Natural killer cell (primary cell): ENCODE measurements around the gene IP6K1. TPM values are rescaled to one million over a fixed set of nuclear protein-coding genes. Genes with fewer than 3 reads are reported as not detected.

Source experiments
- ATAC-seq, 3 donors: fragments of 150-1000 bp in 2 of 3; fragments of 200-7000 bp in 1 of 3; cut with Tn5 transposase; 1 replicate in 1 of 3; 2 replicates in 2 of 3; pipeline ENCODE4 v1.10.0; 2021; ENCODE audit warnings: mild to moderate bottlenecking in 2 of 3, moderate library complexity in 2 of 3
- DNase-seq, 2 donors: peaks; one replicate each; pipeline versions ENCODE4 v3.0.0 to v3.0.0-alpha.2; 2013 to 2021; ENCODE audit warnings: mixed read lengths in 1 of 2
- H3K27ac ChIP-seq: one replicate; pipeline ENCODE4 v1.5.1; 2013; ENCODE audit warnings: mild to moderate bottlenecking, low read length
- H3K27me3 ChIP-seq: one replicate; pipeline ENCODE4 v1.6.1; 2013; ENCODE audit warnings: low read length; ENCODE audit not compliant: control insufficient read depth, insufficient read depth
- H3K36me3 ChIP-seq: one replicate; pipeline ENCODE4 v1.6.1; 2013; ENCODE audit warnings: low read length; ENCODE audit not compliant: control insufficient read depth, insufficient read depth
- H3K4me1 ChIP-seq: one replicate; pipeline ENCODE4 v1.6.1; 2013; ENCODE audit warnings: low read length; ENCODE audit not compliant: control insufficient read depth, insufficient read depth
- H3K4me3 ChIP-seq: one replicate; pipeline ENCODE4 v1.5.1; 2013; ENCODE audit warnings: low read length
- H3K9me3 ChIP-seq: one replicate; pipeline ENCODE4 v1.6.1; 2013; ENCODE audit warnings: low read length; ENCODE audit not compliant: control insufficient read depth, insufficient read depth
- H3K27ac Mint-ChIP-seq, 2 donors: one replicate each; pipeline ENCODE4 v1.8.0; 2022; ENCODE audit warnings: mild to moderate bottlenecking in 2 of 2, mixed read lengths in 2 of 2, moderate library complexity in 1 of 2
- H3K27me3 Mint-ChIP-seq, 2 donors: one replicate each; pipeline ENCODE4 v1.8.0; 2022; ENCODE audit warnings: low read depth in 2 of 2, mixed read lengths in 2 of 2
- H3K36me3 Mint-ChIP-seq: one replicate; pipeline ENCODE4 v1.8.0; 2022; ENCODE audit warnings: mixed read lengths
- H3K4me1 Mint-ChIP-seq, 2 donors: one replicate each; pipeline ENCODE4 v1.8.0; 2022; ENCODE audit warnings: mixed read lengths in 2 of 2
- H3K4me3 Mint-ChIP-seq: one replicate; pipeline ENCODE4 v1.8.0; 2022; ENCODE audit warnings: mild to moderate bottlenecking, moderate library complexity, mixed read lengths
- H3K9me3 Mint-ChIP-seq, 2 donors: one replicate each; pipeline ENCODE4 v1.8.0; 2022; ENCODE audit warnings: mixed read lengths in 2 of 2
- CTCF ChIP-seq: fragments of 200-600 bp; IDR thresholded peaks from one replicate; pipeline ENCODE4 v1.8.0; 2022; ENCODE audit warnings: antibody characterized with exemption
- WGBS: methylation state at CpG from one replicate; pipeline ENCODE4 v1.1.7; 2013; ENCODE audit warnings: missing lambda C conversion rate; ENCODE audit not compliant: insufficient coverage; 5-methylcytosine and 5-hydroxymethylcytosine counted together
- intact Hi-C: fragments of 100-400 bp; cut with micrococcal nuclease; formaldehyde crosslinking; loops from one replicate; pipeline ENCODE4 v1.14.2; 2022
- total RNA-seq, 4 donors: library from RNA; stranded (reverse); fragments of 120-200 nt in 1 of 4; gene quantifications; one replicate each; pipeline versions ENCODE4 v1.2.3 to v1.2.4, GENCODE V29; 2013 to 2022

The IP6K1 gene
- total RNA-seq, 3 donors from 2014 or later (not counting 1 experiment from before 2014, with no cell fraction given), result 53.7 to 68.7 (median 57.9) TPM

DNA sequence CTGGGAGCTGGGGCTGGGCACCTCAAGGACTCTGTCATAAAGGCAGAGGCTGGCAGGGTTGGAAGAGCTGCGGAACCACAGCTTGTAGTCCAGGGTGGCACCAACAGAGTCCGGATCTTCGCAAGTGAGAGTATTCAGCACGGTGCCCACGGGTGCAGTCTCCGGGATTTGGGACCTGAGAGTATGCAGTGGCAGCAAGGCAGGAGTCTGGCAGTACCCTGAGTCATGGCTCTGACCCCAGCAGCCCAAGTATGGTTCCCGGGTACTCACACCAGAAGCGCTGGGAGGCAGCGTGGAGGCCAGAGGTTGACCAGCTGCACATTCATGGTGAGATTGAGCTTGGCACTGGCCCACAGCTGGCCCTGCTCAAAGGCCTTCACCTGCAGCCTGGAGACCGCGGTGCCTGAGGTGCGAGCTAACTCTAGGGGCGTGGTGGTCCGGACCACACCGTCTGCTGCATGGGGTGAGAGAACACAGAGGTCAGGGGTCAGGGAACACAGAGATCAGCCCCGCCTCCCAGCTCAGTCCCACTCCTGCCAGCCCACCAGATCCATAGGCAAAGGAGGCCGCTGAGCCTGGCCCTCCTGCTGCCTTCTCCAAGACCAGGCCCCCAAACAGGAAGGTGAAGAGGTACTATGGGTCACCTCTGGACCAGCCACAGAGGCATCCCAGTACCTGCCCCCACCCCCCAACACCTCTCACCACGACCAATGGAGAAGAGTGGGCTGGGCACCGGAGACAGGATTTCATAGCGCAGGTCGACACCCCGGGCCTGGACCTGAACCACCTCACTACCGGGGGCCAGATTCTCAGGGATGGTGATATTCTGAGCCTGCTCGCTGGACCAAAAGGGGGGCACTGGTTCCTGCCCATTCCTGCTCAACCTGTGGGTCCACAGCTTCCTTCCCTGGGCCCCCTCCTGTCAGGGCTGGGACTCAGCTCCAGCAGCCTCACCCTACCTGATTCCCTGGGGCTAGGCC lies 8.9 kb upstream of the IP6K1 start:
- Mint-ChIP-seq H3K36me3 (no peaks in the 10 kb centered on the region), H3K9me3 (no peaks in the 10 kb centered on the region), H3K4me3 (no peak overlapping the region), H3K4me1 (no peaks in the 10 kb centered on the region), H3K27ac (no peak overlapping the region), H3K27me3 (peaks cover 0 to 3% of the 10 kb centered on the region in 2 donors)
- H3K4me1 ChIP-seq, result no peaks in the 10 kb centered on the region
- H3K27ac ChIP-seq, result no peak overlapping the region
- DNase-seq (no peak), ATAC-seq (no peak)
- WGBS, result 96% methylated on average over 24 of the region's 24 CpGs
- H3K9me3 ChIP-seq, result no peaks in the 10 kb centered on the region
- intact Hi-C loops, result no loop called here
- no peak overlapping the region for H3K4me3 ChIP-seq
- no peak for TF ChIP-seq CTCF
- no peaks in the 10 kb centered on the region for H3K36me3 ChIP-seq
- no peaks in the 10 kb centered on the region for H3K27me3 ChIP-seq

DNA sequence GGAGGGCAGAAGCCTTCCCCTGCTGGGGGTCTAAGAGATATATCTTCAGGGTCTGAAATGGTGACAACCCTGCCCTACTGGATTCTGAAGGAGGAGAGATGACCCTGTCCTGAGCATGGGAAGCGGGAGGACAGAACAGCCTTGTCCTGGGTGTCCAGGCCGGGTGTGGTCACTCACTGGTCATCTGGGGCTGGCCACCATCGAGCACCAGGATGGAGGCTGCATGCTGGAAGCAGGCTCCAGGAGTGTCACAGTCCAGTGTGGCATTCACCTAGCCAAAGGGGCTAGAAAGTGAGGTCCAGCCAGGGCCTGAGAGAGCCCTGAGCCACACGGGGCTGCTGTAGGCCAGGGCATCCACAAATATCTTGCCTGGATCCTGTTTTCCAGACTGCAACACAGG lies 8.1 kb upstream of the IP6K1 start:
- Histone ChIP-seq H3K4me1 (peaks cover 3% of the 10 kb centered on the region), H3K36me3 (no peaks in the 10 kb centered on the region), H3K27ac (no peak overlapping the region), H3K9me3 (no peaks in the 10 kb centered on the region), H3K4me3 (no peak overlapping the region), H3K27me3 (no peaks in the 10 kb centered on the region)
- Mint-ChIP-seq H3K4me3 (no peak overlapping the region), H3K27me3 (peaks cover 0 to 3% of the 10 kb centered on the region in 2 donors), H3K4me1 (no peaks in the 10 kb centered on the region), H3K36me3 (no peaks in the 10 kb centered on the region), H3K27ac (no peak overlapping the region), H3K9me3 (no peaks in the 10 kb centered on the region)
- TF ChIP-seq CTCF, result no peak
- WGBS, result 78% methylated on average over 4 of the region's 4 CpGs
- ATAC-seq, result no peak
- intact Hi-C loops, result no loop called here
- no peak for DNase-seq

DNA sequence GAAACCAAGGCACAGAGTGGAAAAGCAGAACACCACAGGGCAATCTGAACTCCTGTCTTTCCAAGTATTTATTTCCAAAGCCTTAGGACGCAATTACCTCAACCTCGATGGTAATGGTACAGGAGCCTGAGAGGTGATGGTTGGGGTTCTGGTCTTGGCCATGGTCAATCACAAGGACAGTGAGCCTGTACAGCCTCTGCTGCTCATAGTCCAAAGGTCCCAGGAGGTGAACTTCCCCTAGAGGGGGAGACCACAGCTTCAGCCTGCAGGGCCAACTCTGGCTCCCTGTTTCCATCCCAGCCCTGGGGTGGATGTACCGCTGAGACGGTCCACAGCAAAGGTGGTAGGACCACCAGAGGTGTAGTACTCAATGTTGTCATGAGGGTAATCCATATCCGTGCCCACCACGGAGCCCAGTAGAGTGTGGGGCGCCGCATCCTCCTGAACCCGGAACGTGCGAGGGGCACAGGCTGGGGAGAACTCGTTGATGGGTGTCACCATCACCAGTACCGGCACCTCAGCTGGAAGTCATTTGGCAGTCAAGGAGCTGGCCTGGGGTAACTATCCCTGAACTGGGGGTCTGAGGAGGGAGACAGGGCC lies 7.2 kb upstream of the IP6K1 start:
- no peak for DNase-seq
- H3K9me3 ChIP-seq, result no peaks in the 10 kb centered on the region
- peaks cover 3% of the 10 kb centered on the region for H3K4me1 ChIP-seq
- TF ChIP-seq CTCF, result no peak
- no peaks in the 10 kb centered on the region for H3K36me3 ChIP-seq
- no peak for ATAC-seq
- intact Hi-C loops, result no loop called here
- Mint-ChIP-seq H3K9me3 (no peaks in the 10 kb centered on the region), H3K27me3 (peaks cover 0 to 3% of the 10 kb centered on the region in 2 donors), H3K4me1 (no peaks in the 10 kb centered on the region), H3K27ac (no peak overlapping the region), H3K4me3 (no peak overlapping the region), H3K36me3 (no peaks in the 10 kb centered on the region)
- no peak overlapping the region for H3K27ac ChIP-seq
- no peak overlapping the region for H3K4me3 ChIP-seq
- H3K27me3 ChIP-seq, result no peaks in the 10 kb centered on the region
- WGBS, result 89% methylated on average over 12 of the region's 13 CpGs
